ENCODE results near the gene KISS1. TPM values are rescaled to one million over a fixed set of nuclear protein-coding genes. Genes with fewer than 3 reads are reported as not detected.

KISS1 gene
- total and polyA plus RNA-seq, 12 donors: 0.34 to 0.50 TPM; not detected in 10

DNA sequence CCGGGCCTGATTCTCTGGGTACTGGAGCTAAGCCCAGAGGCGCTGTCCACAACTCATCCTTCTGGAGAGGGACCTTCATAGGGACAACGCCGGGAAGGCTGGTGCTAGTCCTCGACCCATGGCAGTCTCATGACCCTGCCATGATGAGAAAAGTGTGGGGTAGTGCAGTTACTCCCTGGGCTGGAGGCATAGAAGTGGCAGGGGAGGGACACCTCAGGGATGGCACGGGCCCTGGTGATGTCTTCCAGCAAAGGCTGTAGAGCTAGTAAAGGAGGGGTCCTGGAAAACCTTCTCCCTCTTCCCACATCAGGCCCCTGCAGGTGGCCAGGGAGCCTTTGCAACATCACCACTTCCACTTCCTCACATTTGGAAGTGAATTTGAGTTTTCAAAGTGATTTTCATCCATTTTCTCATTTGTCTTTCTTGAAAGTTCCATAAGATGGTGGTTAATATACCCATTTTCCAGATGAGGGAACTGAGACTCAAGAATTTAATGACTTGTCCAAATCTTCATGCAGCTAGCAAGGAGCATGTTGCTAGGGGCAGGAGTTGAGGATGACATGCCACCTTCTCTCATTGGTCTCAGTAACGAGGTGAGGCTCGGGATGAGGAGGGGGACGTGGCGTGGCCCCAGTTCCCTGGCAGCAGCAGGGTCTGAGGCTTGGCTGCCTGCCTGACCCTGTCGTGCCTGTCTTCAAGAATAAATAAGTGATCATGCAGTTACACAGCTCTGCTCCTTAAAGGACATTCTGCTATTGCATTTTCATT is 20.8 kb upstream of the KISS1 start:
- TF ChIP-seq, protein P1, sequence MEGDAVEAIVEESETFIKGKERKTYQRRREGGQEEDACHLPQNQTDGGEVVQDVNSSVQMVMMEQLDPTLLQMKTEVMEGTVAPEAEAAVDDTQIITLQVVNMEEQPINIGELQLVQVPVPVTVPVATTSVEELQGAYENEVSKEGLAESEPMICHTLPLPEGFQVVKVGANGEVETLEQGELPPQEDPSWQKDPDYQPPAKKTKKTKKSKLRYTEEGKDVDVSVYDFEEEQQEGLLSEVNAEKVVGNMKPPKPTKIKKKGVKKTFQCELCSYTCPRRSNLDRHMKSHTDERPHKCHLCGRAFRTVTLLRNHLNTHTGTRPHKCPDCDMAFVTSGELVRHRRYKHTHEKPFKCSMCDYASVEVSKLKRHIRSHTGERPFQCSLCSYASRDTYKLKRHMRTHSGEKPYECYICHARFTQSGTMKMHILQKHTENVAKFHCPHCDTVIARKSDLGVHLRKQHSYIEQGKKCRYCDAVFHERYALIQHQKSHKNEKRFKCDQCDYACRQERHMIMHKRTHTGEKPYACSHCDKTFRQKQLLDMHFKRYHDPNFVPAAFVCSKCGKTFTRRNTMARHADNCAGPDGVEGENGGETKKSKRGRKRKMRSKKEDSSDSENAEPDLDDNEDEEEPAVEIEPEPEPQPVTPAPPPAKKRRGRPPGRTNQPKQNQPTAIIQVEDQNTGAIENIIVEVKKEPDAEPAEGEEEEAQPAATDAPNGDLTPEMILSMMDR (IDR thresholded peaks at IDR 0.05): no peak
- no peak for TF ChIP-seq POLR2A (IDR thresholded peaks at IDR 0.05)
- WGBS, 4 donors: 67 to 83% (median 76%) methylated on average over 6 to 11 of the region's 11 CpGs
- Histone ChIP-seq H3K27ac (no peak overlapping the region), H3K9me3 (replicated peaks in 1 of 3) (no peaks in the 10 kb centered on the region), H3K36me3 (replicated peaks in 1 of 2) (no peaks in the 10 kb centered on the region), H3K27me3 (no peaks in the 10 kb centered on the region), H3K4me3 (no peak overlapping the region), H3K4me1 (replicated peaks in 1 of 2) (peaks cover 0 to 9% of the 10 kb centered on the region in 2 donors)
- no peak for DNase-seq
- intact Hi-C loops (cut with DNase I): no loop called here

DNA sequence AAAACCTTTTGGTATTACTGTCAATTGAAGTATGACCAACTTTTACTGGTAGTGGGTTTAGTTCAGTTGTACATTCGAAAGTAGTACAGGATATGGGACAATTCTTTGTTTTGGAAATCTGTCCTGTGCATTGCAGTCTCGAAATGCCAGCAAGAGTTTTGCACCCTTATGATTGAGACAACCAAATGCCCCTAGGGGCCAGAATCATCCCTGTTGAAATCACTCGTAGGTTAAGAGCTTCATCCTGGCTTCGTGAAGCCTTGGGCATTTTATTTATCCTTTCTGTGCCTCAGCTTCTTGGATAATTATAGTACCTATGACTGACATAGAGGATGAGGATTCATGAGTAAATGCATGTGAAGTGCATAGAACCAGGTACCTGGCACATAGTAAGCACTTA is 19.9 kb upstream of the KISS1 start:
- no peak for DNase-seq
- no peaks in the 10 kb centered on the region for H3K36me3 ChIP-seq (replicated peaks in 1 of 2)
- H3K4me1 ChIP-seq (replicated peaks in 1 of 2): peaks cover 0 to 9% of the 10 kb centered on the region in 2 donors
- H3K9me3 ChIP-seq (replicated peaks in 1 of 3): no peaks in the 10 kb centered on the region
- H3K4me3 ChIP-seq: no peak overlapping the region
- 69 to 80% (median 79%) methylated on average over 4 of the region's 4 CpGs for WGBS, 4 donors
- H3K27ac ChIP-seq: no peak overlapping the region
- intact Hi-C loops (cut with DNase I): no loop called here
- H3K27me3 ChIP-seq: no peaks in the 10 kb centered on the region
- TF ChIP-seq POLR2A (IDR thresholded peaks at IDR 0.05): no peak
- TF ChIP-seq, protein P1 (IDR thresholded peaks at IDR 0.05): no peak

DNA sequence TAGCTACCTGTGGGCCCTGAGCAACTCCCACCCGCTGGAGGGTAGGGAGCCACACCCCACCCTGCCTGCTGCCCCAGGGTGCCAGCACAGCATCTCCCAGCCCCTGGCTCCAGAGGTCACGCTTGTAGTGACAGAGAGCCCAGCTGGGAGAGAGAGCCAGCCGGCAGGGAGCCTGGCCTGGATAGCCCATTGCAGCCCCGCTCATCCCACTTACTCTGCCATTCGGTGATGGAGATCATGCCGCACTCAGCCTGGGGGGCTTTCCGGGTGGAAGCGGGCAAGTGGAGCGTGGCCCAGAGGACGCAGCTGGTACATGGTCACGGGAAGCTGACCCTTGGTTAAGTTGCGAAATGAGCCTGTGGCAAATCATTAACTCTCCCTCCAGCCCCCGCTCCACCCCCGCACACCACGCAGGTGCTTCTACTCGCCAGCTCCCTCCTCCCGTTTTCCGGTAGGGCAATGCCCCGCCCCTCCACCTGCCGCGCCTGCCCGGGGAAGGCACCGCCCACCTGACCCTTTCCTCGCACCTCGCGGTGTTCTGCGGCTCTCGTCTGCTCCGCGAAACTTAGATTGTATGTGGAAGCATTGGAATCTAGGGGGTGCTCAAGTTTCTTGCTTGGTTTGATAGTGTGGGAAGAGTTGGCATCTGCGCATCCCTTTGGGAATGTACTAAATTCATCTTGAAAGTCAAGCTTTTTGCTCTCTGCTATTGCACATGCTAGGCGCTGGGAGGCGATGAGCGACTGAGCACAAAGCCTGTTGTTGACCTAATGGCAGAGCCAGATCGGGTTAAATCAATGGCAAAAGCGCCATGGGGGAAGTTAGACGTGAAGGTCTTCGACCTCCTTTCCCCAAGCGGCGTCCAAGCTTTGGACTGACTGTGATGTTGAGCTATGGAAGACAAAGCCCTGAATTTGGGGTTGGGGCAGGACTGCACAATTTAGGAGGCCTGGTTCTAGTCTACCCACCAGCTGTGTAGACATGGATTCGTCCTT is 17.7 kb upstream of the KISS1 start, which contains the start of gene GOLT1A:
TSS of gene GOLT1A (minus strand) at position 321 of the 995 bp plus-strand sequence. CDS start at position 239, 82 bp downstream.
- peaks cover 0 to 9% of the 10 kb centered on the region in 2 donors for H3K4me1 ChIP-seq (replicated peaks in 1 of 2)
- TF ChIP-seq, protein P1 (IDR thresholded peaks at IDR 0.05): peak; percentile 28 to 79 (median 62)
- no peak for TF ChIP-seq POLR2A (IDR thresholded peaks at IDR 0.05)
- intact Hi-C loops (cut with DNase I): loop anchor here (5.0 kb wide), 1 partner anchor 148 kb away; no protein-coding TSS in a partner anchor
- no peak within 1 kb of the TSS for H3K27ac ChIP-seq
- H3K36me3 ChIP-seq (replicated peaks in 1 of 2): no peaks in the 10 kb centered on the region
- H3K27me3 ChIP-seq: no peaks in the 10 kb centered on the region
- H3K9me3 ChIP-seq (replicated peaks in 1 of 3): no peaks in the 10 kb centered on the region
- DNase-seq: peak; percentile 47 to 84 (median 68)
- peak within 1 kb of the TSS in 1 of 4 donors; percentile 21 for H3K4me3 ChIP-seq
- 10 to 14% (median 12%) methylated on average over 28 to 41 of the region's 41 CpGs for WGBS, 4 donors

DNA sequence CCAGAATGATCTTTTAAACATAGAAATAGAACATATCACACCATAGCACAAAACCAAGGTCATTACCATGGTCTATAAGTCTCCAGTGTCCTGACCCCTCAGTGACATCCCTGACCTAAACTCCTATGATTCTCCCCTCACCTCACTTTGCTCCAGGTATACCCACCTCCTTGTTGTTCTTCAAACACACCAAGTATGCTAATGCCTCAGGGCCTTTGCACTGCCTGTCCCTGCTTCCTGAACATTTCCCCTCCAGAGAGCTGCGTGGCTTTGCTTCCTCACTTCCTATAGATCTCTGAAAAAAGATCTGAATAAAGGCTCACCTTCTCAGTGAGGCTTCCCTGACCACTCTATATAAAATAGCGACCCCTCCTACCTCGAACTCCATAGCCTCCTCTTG is 16.4 kb upstream of the KISS1 start:
- intact Hi-C loops (cut with DNase I): loop anchor here (5.0 kb wide), 1 partner anchor 150 kb away; no protein-coding TSS in a partner anchor
- 86 to 93% (median 89%) methylated on average over 3 of the region's 3 CpGs for WGBS, 4 donors
- peaks cover 0 to 9% of the 10 kb centered on the region in 2 donors for H3K4me1 ChIP-seq (replicated peaks in 1 of 2)
- H3K27ac ChIP-seq: no peak overlapping the region
- DNase-seq: no peak
- no peak overlapping the region for H3K4me3 ChIP-seq
- TF ChIP-seq, protein P1 (IDR thresholded peaks at IDR 0.05): no peak
- no peak for TF ChIP-seq POLR2A (IDR thresholded peaks at IDR 0.05)
- H3K9me3 ChIP-seq (replicated peaks in 1 of 3): no peaks in the 10 kb centered on the region
- H3K27me3 ChIP-seq: no peaks in the 10 kb centered on the region
- no peaks in the 10 kb centered on the region for H3K36me3 ChIP-seq (replicated peaks in 1 of 2)

All from adrenal gland (tissue), 12 donors.